ENCODE results near the gene ATAD2B. TPM values are rescaled to one million over a fixed set of nuclear protein-coding genes. Genes with fewer than 3 reads are reported as not detected.

The ATAD2B gene
- total RNA-seq, 2 experiments from 2014 or later = 9.4 to 21.7 TPM

GRCh38 chr2:23698721-23699579 is 228.0 kb downstream of the ATAD2B start:
- no peak overlapping the region for H3K27ac ChIP-seq (ENCODE audit: low read depth, low read length, poor library complexity, severe bottlenecking)
- no peak overlapping the region for H2AFZ ChIP-seq (ENCODE audit: low read length)
- ChIA-PET POLR2A (no interaction called here), CTCF (ENCODE audit: unreplicated experiment) (no interaction called here)
- BruUV-seq (replicated peaks) = no TSS peak
- intact Hi-C loops (cut with micrococcal nuclease; ENCODE audit: unreplicated experiment) = no loop called here
- no peak for DNase-seq (ENCODE audit: low spot score)
- H3K79me2 ChIP-seq (ENCODE audit: insufficient read depth, low read depth, low read length) = no peaks in the 10 kb centered on the region
- no peaks in the 10 kb centered on the region for H3K36me3 ChIP-seq (ENCODE audit: insufficient read depth, low read length)
- H3K9me2 ChIP-seq (ENCODE audit: insufficient read depth, low read length) = no peaks in the 10 kb centered on the region
- H3K4me3 ChIP-seq (ENCODE audit: low read depth, low read length, poor library complexity, severe bottlenecking) = no peak overlapping the region
- no peak for TF ChIP-seq EZH2phosphoT487 (IDR thresholded peaks at IDR 0.05; ENCODE audit: borderline replicate concordance, low read depth, low read length)
- no peak for TF ChIP-seq CTCF (conservative IDR thresholded peaks at IDR 0.05; ENCODE audit: low read length)
- no peaks in the 10 kb centered on the region for H4K20me1 ChIP-seq (ENCODE audit: insufficient read depth, low read length)
- H3K4me1 ChIP-seq (ENCODE audit: insufficient read depth, low read length, poor library complexity, severe bottlenecking) = no peaks in the 10 kb centered on the region
- no peak overlapping the region for H3K4me2 ChIP-seq (ENCODE audit: low read length)
- H3K9me3 ChIP-seq (ENCODE audit: low read length) = no peaks in the 10 kb centered on the region

Other genes with a start within 250 kb of the ATAD2B start
- 10.0 and 11.3 TPM in 2 replicates for gene UBXN2A, start 13.3 kb upstream of the ATAD2B start, total RNA-seq (2014; rRNA removed; shearing (Covaris generic))
- 15.4 and 16.2 TPM in 2 replicates for gene UBXN2A, start 13.3 kb upstream of the ATAD2B start, total RNA-seq (2022)
- gene MFSD2B, start 83.0 kb upstream of the ATAD2B start, total RNA-seq (2014; rRNA removed; shearing (Covaris generic)) = 0.09 TPM in 1 of 2 replicates, not detected in the other
- gene MFSD2B, start 83.0 kb upstream of the ATAD2B start, total RNA-seq (2022) = 0.39 and 1.0 TPM in 2 replicates
- 10.9 and 13.9 TPM in 2 replicates for gene WDCP, start 120.3 kb upstream of the ATAD2B start, total RNA-seq (2014; rRNA removed; shearing (Covaris generic))
- 21.0 and 22.8 TPM in 2 replicates for gene WDCP, start 120.3 kb upstream of the ATAD2B start, total RNA-seq (2022)
- 1.5 and 3.2 TPM in 2 replicates for gene FKBP1B, start 122.6 kb upstream of the ATAD2B start, total RNA-seq (2014; rRNA removed; shearing (Covaris generic))
- gene FKBP1B, start 122.6 kb upstream of the ATAD2B start, total RNA-seq (2022) = 1.5 and 1.6 TPM in 2 replicates
- gene SF3B6, start 149.2 kb upstream of the ATAD2B start, total RNA-seq (2014; rRNA removed; shearing (Covaris generic)) = 136 and 143 TPM in 2 replicates
- 108 and 112 TPM in 2 replicates for gene SF3B6, start 149.2 kb upstream of the ATAD2B start, total RNA-seq (2022)
- 0.36 and 0.38 TPM in 2 replicates for gene TP53I3, start 157.7 kb upstream of the ATAD2B start, total RNA-seq (2014; rRNA removed; shearing (Covaris generic))
- gene TP53I3, start 157.7 kb upstream of the ATAD2B start, total RNA-seq (2022) = 0.82 and 1.1 TPM in 2 replicates
- not detected in 2 replicates for gene PFN4, start 196.2 kb upstream of the ATAD2B start, total RNA-seq (2014; rRNA removed; shearing (Covaris generic))
- not detected in 2 replicates for gene PFN4, start 196.2 kb upstream of the ATAD2B start, total RNA-seq (2022)
- gene FAM228B, start 196.3 kb upstream of the ATAD2B start, total RNA-seq (2014; rRNA removed; shearing (Covaris generic)) = 3.8 and 5.5 TPM in 2 replicates
- 9.6 and 14.1 TPM in 2 replicates for gene FAM228B, start 196.3 kb upstream of the ATAD2B start, total RNA-seq (2022)
- 0.25 and 0.49 TPM in 2 replicates for gene FAM228A, start 247.9 kb upstream of the ATAD2B start, total RNA-seq (2014; rRNA removed; shearing (Covaris generic))
- gene FAM228A, start 247.9 kb upstream of the ATAD2B start, total RNA-seq (2022) = 0.31 and 0.46 TPM in 2 replicates

Data from OCI-LY7 (cell line).